Measurements from ENCODE around the gene UBAP1L.
A peak's percentile ranks its signal among the peaks of the same experiment; 100 is the strongest.
"Not testable (repeated sequence)": the region's sequence is repeated elsewhere in the genome, so short reads cannot be mapped to it uniquely, and the experiment has no call there.

UBAP1L gene

GRCh38 chr15:65115086-65115485, at the start of gene UBAP1L:
UBAP1L (minus strand) TSS chr15:65115200; CDS start chr15:65106215, 8,985 bp downstream.
- DNase-seq, result no peak

- no peak for DNase-seq
These were observed 49.1 kb upstream of the UBAP1L start for GRCh38 chr15:65164139-65164538.

- no peak for DNase-seq
These were observed 48.0 kb upstream of the UBAP1L start for GRCh38 chr15:65163041-65163440.

GRCh38 chr15:65156692-65157091, 41.7 kb upstream of the UBAP1L start:
- DNase-seq, result no peak

GRCh38 chr15:65154720-65155119, 39.7 kb upstream of the UBAP1L start:
- no peak for DNase-seq

- no peak for DNase-seq
These were observed 32.9 kb upstream of the UBAP1L start for GRCh38 chr15:65147902-65148301.

GRCh38 chr15:65146438-65146837, 31.4 kb upstream of the UBAP1L start:
- DNase-seq, result no peak

- not testable (repeated sequence) for DNase-seq
These were observed 23.6 kb upstream of the UBAP1L start for GRCh38 chr15:65138631-65139030.

GRCh38 chr15:65137893-65138292, 22.9 kb upstream of the UBAP1L start:
- not testable (repeated sequence) for DNase-seq

- not testable (repeated sequence) for DNase-seq
These were observed 22.1 kb upstream of the UBAP1L start for GRCh38 chr15:65137089-65137488.

- no peak for DNase-seq
These were observed 19.5 kb upstream of the UBAP1L start for GRCh38 chr15:65134538-65134937.

- peak; percentile 72 for DNase-seq
These were observed 18.7 kb upstream of the UBAP1L start, which contains the start of gene PDCD7 for GRCh38 chr15:65133548-65134200. PDCD7 (minus strand) TSS chr15:65133808; CDS start chr15:65133781, 27 bp downstream.

GRCh38 chr15:65132878-65133547, 18.0 kb upstream of the UBAP1L start:
- no peak for DNase-seq

GRCh38 chr15:65130941-65131340, 15.9 kb upstream of the UBAP1L start:
- DNase-seq, result no peak

- DNase-seq, result no peak
These were observed 542 bp upstream of the UBAP1L start for GRCh38 chr15:65115542-65115941.

GRCh38 chr15:65110676-65111292, 4.2 kb downstream of the UBAP1L start:
- no peak for DNase-seq

GRCh38 chr15:65106011-65106590, 8.9 kb downstream of the UBAP1L start:
- DNase-seq, result no peak

- DNase-seq, result no peak
These were observed 10.0 kb downstream of the UBAP1L start for GRCh38 chr15:65105038-65105437.

- no peak for DNase-seq
These were observed 12.1 kb downstream of the UBAP1L start for GRCh38 chr15:65102912-65103311.

GRCh38 chr15:65101891-65102708, 12.9 kb downstream of the UBAP1L start:
- DNase-seq, result no peak

- DNase-seq, result no peak
These were observed 13.5 kb downstream of the UBAP1L start for GRCh38 chr15:65101411-65101890.

GRCh38 chr15:65100442-65100841, 14.6 kb downstream of the UBAP1L start:
- no peak for DNase-seq

GRCh38 chr15:65099801-65100200, 15.2 kb downstream of the UBAP1L start:
- DNase-seq, result not testable (repeated sequence)
